Loucy (cell line): ENCODE results near the gene HABP2.

ENCODE experiments used
- H2AFZ ChIP-seq: fragments of 200-600 bp; sonication (generic); 2 replicates; pipeline ENCODE4 v1.6.0; 2016; ENCODE audit warnings: antibody characterized with exemption, mild to moderate bottlenecking, low read length, moderate library complexity
- H3F3A ChIP-seq: fragments of 200-600 bp; 2 replicates; pipeline ENCODE4 v1.6.0; 2016; ENCODE audit warnings: antibody characterized with exemption, low read depth, mild to moderate bottlenecking
- H3K27me3 ChIP-seq: fragments of 200-600 bp; sonication (generic); 2 replicates; pipeline ENCODE4 v1.6.1; 2014; ENCODE audit warnings: low read length, mild to moderate bottlenecking; ENCODE audit not compliant: insufficient read depth, poor library complexity, severe bottlenecking
- H3K36me3 ChIP-seq: fragments of 200-600 bp; sonication (generic); 2 replicates; pipeline ENCODE4 v1.6.1; 2016; ENCODE audit warnings: low read length; ENCODE audit not compliant: insufficient read depth
- H3K4me1 ChIP-seq: fragments of 200-600 bp; sonication (generic); 2 replicates; pipeline ENCODE4 v1.5.1; 2014; ENCODE audit warnings: low read length, mild to moderate bottlenecking; ENCODE audit not compliant: insufficient read depth, poor library complexity, severe bottlenecking
- H3K4me2 ChIP-seq: fragments of 200-600 bp; sonication (generic); 2 replicates; pipeline ENCODE4 v1.6.0; 2014; ENCODE audit warnings: antibody characterized with exemption, low read length, low read depth, mild to moderate bottlenecking; ENCODE audit not compliant: poor library complexity, severe bottlenecking
- H3K4me3 ChIP-seq: fragments of 200-600 bp; sonication (generic); 2 replicates; pipeline ENCODE4 v1.5.1; 2014; ENCODE audit warnings: low read length, mild to moderate bottlenecking, mixed read lengths; ENCODE audit not compliant: poor library complexity, severe bottlenecking
- H3K79me2 ChIP-seq: fragments of 200-600 bp; sonication (generic); 2 replicates; pipeline ENCODE4 v1.6.1; 2014; ENCODE audit warnings: low read length; ENCODE audit not compliant: insufficient read depth
- H3K9ac ChIP-seq: fragments of 200-600 bp; sonication (generic); 2 replicates; pipeline ENCODE4 v1.6.0; 2014; ENCODE audit warnings: mild to moderate bottlenecking, low read depth, low read length, moderate library complexity; ENCODE audit not compliant: poor library complexity, severe bottlenecking
- H3K9me2 ChIP-seq: fragments of 200-600 bp; sonication (generic); replicated peaks from 2 replicates; pipeline ENCODE4 v1.6.1; 2016; ENCODE audit warnings: low read depth, low read length, mixed read lengths
- H3K9me3 ChIP-seq: fragments of 200-600 bp; sonication (generic); 2 replicates; pipeline ENCODE4 v1.6.1; 2014; ENCODE audit warnings: mild to moderate bottlenecking, antibody characterized with exemption, low read length, low read depth; ENCODE audit not compliant: insufficient read depth
- H4K20me1 ChIP-seq: fragments of 200-600 bp; sonication (generic); 2 replicates; pipeline ENCODE4 v1.6.0; 2014; ENCODE audit warnings: antibody characterized with exemption, low read length, mild to moderate bottlenecking; ENCODE audit not compliant: insufficient read depth, poor library complexity, severe bottlenecking
- EZH2phosphoT487 ChIP-seq: fragments of 200-600 bp; IDR thresholded peaks from 2 replicates; pipeline ENCODE4 v1.6.1; 2018; ENCODE audit warnings: antibody characterized with exemption, mild to moderate bottlenecking, moderate library complexity, borderline replicate concordance
- TF ChIP-seq, protein P1 (sequence below): fragments of 200-600 bp; sonication (generic); conservative IDR thresholded peaks from 2 replicates; pipeline ENCODE4 v1.5.1; 2014; ENCODE audit warnings: mild to moderate bottlenecking, antibody characterized with exemption, low read length

Gene HABP2

GRCh38 chr10:113541549-113541927 is 11.3 kb upstream of the HABP2 start:
- Histone ChIP-seq H2AFZ (no peak overlapping the region), H3K79me2 (no peaks in the 10 kb centered on the region), H3K36me3 (no peaks in the 10 kb centered on the region; the same call in 1 of the 2 replicates), H4K20me1 (no peaks in the 10 kb centered on the region), H3K9me2 (no peaks in the 10 kb centered on the region), H3F3A (no peaks in the 10 kb centered on the region), H3K9me3 (no peaks in the 10 kb centered on the region), H3K9ac (no peak overlapping the region), H3K4me1 (no peaks in the 10 kb centered on the region), H3K4me2 (no peak overlapping the region), H3K27me3 (no peaks in the 10 kb centered on the region), H3K4me3 (no peak overlapping the region)
- TF ChIP-seq, protein P1, sequence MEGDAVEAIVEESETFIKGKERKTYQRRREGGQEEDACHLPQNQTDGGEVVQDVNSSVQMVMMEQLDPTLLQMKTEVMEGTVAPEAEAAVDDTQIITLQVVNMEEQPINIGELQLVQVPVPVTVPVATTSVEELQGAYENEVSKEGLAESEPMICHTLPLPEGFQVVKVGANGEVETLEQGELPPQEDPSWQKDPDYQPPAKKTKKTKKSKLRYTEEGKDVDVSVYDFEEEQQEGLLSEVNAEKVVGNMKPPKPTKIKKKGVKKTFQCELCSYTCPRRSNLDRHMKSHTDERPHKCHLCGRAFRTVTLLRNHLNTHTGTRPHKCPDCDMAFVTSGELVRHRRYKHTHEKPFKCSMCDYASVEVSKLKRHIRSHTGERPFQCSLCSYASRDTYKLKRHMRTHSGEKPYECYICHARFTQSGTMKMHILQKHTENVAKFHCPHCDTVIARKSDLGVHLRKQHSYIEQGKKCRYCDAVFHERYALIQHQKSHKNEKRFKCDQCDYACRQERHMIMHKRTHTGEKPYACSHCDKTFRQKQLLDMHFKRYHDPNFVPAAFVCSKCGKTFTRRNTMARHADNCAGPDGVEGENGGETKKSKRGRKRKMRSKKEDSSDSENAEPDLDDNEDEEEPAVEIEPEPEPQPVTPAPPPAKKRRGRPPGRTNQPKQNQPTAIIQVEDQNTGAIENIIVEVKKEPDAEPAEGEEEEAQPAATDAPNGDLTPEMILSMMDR: no peak
- no peak for TF ChIP-seq EZH2phosphoT487

DNA sequence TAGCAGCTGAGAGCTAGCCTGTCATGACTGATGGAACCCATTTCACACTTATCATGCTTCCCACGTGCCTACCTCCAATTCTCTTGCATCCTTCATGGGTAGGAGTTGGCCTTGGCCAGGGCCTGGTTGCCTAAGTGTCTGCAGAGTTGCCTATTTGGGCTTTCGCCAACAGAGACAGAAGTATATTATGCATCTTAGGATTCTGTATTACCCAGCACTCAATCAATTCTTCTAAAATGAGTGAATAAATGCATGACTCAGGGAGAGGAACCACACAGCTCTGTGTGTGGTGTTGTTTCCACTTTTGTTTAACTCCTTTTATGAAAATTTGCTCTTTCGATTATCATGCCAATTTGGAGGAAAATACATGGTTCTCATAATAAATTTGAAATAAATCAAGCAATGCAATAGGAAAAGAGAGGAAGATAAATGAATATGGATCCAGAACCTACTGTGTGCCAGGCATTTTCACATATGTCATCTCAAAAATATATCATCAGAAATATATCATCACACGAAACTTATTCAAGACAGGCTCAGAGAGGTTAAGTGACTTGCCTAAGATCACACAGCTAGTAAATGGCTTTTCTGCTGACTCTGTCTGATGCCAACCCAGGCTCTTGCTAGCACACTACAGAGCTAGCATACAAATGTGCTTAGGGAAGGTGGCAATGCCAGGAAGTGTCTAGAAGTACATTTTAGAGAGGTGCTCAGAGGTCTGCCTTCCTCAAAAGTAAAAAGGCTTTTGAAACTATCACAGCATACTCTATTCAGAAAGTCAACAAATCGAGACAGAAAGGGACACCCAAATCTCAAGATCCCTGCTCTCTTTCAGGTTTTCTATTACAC is 9.5 kb upstream of the HABP2 start:
- H4K20me1 ChIP-seq: no peaks in the 10 kb centered on the region
- TF ChIP-seq, protein P1: no peak
- no peak for TF ChIP-seq EZH2phosphoT487

DNA sequence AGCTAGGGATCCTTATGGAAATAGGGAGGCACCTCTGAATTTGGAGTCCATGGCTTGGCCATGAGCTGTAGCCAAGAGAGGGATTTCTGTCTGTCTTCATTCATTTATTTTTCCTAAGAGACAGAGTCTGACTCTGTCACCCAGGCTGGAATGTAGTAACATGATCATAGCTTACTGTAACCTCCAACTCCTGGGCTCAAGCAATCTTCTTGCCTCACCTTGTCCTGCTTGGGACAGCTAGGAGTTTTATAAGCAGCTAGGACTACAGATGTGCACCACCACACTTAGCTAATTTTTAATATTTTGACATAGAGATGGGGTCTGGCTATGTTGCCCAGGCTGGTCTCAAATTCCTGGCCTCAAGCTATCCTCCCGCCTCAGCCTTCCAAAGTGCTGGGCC is 8.5 kb upstream of the HABP2 start:
- Histone ChIP-seq H3K79me2 (no peaks in the 10 kb centered on the region), H4K20me1 (no peaks in the 10 kb centered on the region), H3K27me3 (no peaks in the 10 kb centered on the region), H3K9ac (no peak overlapping the region), H3K9me2 (no peaks in the 10 kb centered on the region), H2AFZ (no peak overlapping the region), H3K36me3 (no peaks in the 10 kb centered on the region; the same call in 1 of the 2 replicates), H3F3A (no peaks in the 10 kb centered on the region), H3K4me2 (no peak overlapping the region), H3K4me3 (no peak overlapping the region), H3K9me3 (no peaks in the 10 kb centered on the region), H3K4me1 (no peaks in the 10 kb centered on the region)
- no peak for TF ChIP-seq EZH2phosphoT487
- TF ChIP-seq, protein P1: no peak

More for the DNA sequence above, 9.5 kb upstream of the HABP2 start:
- Histone ChIP-seq H3K9me3 (no peaks in the 10 kb centered on the region), H3F3A (no peaks in the 10 kb centered on the region), H3K4me2 (no peak overlapping the region), H2AFZ (no peak overlapping the region), H3K9ac (no peak overlapping the region), H3K4me3 (no peak overlapping the region), H3K4me1 (no peaks in the 10 kb centered on the region), H3K79me2 (no peaks in the 10 kb centered on the region), H3K36me3 (no peaks in the 10 kb centered on the region; the same call in 1 of the 2 replicates), H3K27me3 (no peaks in the 10 kb centered on the region), H3K9me2 (no peaks in the 10 kb centered on the region)
